ENCODE results near the gene LMBR1L.
"Not testable (repeated sequence)": the region's sequence is repeated elsewhere in the genome, so short reads cannot be mapped to it uniquely, and the experiment has no call there.

The LMBR1L gene

GRCh38 chr12:49091056-49091835, 19.4 kb downstream of the LMBR1L start:
- H3K4me3 ChIP-seq (ENCODE audit: low read depth, low read length) = peak overlapping the region; percentile 36
- DNase-seq (ENCODE audit: low read depth) = no peak

GRCh38 chr12:49089821-49090773, 20.6 kb downstream of the LMBR1L start:
- no peak for DNase-seq (ENCODE audit: low read depth)
- H3K4me3 ChIP-seq (ENCODE audit: low read depth, low read length) = peak overlapping the region; percentile 42

DNA sequence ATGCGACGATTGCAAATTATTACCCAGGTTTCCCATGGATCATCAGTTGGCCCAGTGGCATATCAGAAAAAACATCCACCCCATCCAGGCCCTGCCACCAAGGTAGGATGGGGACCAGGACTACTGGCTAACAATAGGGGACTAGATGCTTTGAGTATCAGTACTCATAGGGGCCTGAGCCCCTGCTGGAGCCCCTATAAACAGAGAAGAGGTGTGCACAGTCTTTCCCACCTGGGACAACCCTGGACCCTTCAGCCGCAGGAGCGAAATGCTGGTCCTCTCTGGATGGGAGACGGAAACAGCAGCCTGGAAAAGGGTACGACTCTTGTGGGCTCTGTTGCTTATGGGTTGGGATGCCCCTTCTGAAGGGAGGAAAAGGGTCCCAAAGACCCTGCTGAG, 21.7 kb downstream of the LMBR1L start:
- DNase-seq (ENCODE audit: low read depth) = no peak
- no peak overlapping the region for H3K4me3 ChIP-seq (ENCODE audit: low read depth, low read length)

DNA sequence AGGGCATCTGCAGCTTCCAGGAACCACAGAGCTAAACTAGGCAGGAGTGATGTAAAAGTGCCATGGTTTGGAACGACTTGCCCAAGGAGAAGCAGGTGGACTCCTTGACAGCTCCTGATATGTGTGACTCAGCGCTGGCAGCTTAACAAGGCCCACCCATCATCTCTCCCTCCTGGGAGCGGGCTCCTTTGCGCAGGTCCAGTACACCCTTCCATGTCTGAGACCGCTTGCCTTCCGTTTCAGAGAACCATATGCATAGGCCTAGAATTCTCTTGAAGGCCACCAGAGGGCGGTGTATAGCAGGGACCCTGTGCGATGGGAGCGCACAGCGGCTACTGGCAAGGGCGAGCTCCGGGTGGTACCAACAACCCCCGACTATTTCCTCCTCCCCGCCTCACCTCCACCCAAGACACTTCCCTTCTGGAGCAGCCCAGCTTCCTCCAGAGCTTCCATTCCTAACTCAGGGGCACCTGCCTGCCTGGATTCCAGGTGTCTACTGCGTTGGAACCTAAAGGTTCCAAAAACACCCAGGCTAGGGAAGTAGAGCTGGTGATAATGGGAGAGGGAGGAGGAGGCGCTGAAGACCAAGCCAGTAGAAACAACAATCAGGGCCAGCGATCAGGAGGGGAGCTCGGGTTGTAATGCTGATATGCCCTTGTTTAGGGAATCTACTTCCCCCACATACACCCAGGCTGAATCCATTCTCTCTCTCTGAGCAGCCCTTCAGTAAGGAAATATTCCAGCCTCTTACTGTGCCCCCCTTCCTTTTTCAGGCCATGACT, 22.3 kb downstream of the LMBR1L start:
- H3K4me3 ChIP-seq (ENCODE audit: low read depth, low read length) = no peak overlapping the region
- peak; percentile 72 for DNase-seq (ENCODE audit: low read depth)

- no peak for DNase-seq (ENCODE audit: low read depth)
- no peak overlapping the region for H3K4me3 ChIP-seq (ENCODE audit: low read depth, low read length)
These were observed 24.5 kb downstream of the LMBR1L start for GRCh38 chr12:49086116-49086515.

DNA sequence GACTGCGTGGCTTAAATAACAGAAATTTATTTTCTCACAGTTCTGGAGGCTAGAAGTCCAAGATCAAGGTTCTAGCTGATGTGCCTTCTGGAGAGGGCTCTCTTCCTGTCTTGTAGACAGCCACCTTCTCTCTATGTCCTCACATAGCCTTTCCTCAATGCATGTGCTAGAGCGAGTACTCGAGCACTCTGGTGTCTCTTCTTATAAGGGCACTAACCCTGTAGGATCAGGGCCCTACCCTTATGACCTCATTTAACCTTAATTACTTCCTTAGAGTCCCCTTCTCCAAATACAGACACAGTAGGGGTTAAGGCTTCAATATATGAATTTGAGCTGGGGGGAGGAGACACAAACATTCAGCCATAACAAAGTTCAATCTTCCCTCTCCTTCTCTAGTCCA, 26.2 kb downstream of the LMBR1L start:
- no peak for DNase-seq (ENCODE audit: low read depth)
- H3K4me3 ChIP-seq (ENCODE audit: low read depth, low read length) = no peak overlapping the region

GRCh38 chr12:49079793-49080192, 30.9 kb downstream of the LMBR1L start:
- peak; percentile 41 for DNase-seq (ENCODE audit: low read depth)
- H3K4me3 ChIP-seq (ENCODE audit: low read depth, low read length) = no peak overlapping the region

GRCh38 chr12:49070971-49071370, 39.7 kb downstream of the LMBR1L start:
- H3K4me3 ChIP-seq (ENCODE audit: low read depth, low read length) = no peak overlapping the region
- DNase-seq (ENCODE audit: low read depth) = no peak

DNA sequence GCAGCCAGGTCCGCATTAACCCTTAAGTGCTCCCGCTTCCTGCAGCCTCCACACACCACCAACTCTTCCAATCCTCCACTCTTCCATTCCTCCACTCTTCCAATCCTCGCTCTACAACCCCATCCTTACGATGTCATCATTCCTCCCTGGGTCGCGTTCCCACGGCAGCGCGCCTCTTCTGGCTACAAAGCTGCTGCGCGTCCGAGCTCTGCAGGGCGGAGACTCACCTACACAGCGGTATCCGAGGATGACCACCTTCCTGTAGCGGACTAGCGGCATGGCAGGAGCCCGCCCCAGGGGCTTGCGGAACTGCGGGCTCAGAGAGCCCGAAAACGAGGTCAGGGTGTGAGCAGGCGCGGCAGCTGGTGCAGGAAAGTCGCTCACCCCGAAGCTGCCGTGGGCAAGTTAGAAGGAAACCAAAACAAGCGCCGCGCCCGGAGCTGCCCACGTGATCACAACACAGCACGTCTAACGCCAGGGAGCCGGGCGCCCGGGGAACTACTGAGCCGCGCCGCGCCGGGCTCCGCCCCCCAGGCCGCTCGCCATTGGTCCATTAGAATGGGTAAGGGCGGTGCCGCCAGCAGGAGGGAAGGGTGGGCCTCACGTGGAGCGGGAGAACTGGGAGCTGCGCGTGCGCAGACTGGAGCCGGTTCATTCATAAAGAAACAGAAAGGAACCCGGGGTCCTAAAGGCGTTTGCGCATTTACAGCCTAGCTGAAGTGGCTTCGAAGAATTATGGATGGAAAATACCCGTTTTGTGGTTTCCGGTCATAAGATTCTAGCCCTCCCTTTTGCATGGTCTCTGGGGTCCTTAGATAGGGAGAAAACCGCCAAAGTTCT, 40.9 kb downstream of the LMBR1L start, which contains the start of gene RHEBL1:
TSS of gene RHEBL1 (minus strand) at position 473 of the 840 bp plus-strand sequence. CDS start at position 279, 194 bp downstream.
- H3K4me3 ChIP-seq (ENCODE audit: low read depth, low read length) = peak within 1 kb of the TSS; percentile 86
- peak; percentile 77 for DNase-seq (ENCODE audit: low read depth)

- no peak for DNase-seq (ENCODE audit: low read depth)
- H3K4me3 ChIP-seq (ENCODE audit: low read depth, low read length) = peak overlapping the region; percentile 86
These were observed 41.7 kb downstream of the LMBR1L start for GRCh38 chr12:49068879-49069506.

DNA sequence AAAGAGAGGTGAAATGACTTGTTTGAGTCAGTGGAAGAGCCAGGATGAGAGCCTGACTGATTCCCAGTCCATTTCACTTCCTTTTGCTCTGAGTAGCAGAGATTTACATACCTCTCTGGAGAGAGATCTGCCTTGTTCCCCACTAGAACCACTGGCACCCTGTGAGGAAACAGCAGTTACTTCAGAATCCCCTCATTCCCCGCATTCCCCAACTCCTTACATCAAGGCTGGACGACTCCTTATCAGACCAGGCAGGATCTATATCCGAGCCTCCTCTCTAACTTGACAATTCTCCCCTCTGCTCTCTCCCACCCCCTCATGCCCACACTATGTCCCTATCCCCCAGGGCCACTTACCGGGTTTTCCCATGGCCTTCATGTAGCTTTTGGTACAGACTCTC, 44.5 kb downstream of the LMBR1L start:
- no peak for DNase-seq (ENCODE audit: low read depth)
- H3K4me3 ChIP-seq (ENCODE audit: low read depth, low read length) = no peak overlapping the region

- no peak for DNase-seq (ENCODE audit: low read depth)
- no peak overlapping the region for H3K4me3 ChIP-seq (ENCODE audit: low read depth, low read length)
These were observed 45.9 kb downstream of the LMBR1L start for GRCh38 chr12:49064767-49065152.

DNA sequence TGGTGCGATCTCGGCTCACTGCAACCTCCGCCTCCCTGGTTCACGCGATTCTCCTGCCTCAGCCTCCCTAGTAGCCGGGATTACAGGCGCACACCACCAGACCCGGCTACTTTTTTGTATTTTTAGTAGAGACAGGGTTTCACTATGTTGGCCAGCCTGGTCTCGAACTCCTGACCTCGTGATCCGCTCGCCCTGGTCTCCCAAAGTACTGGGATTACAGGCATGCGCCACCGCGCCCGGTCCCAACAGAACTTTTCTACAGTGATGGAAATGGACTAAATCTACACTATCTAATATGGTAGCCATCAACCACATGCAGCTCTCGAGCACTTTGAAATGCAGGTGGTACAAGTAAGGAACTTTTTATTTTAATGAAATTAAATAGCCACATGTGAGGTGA, 48.7 kb downstream of the LMBR1L start:
- DNase-seq (ENCODE audit: low read depth); H3K4me3 ChIP-seq (ENCODE audit: low read depth, low read length): not testable (repeated sequence)

- peak overlapping the region; percentile 95 for H3K4me3 ChIP-seq (ENCODE audit: low read depth, low read length)
- no peak for DNase-seq (ENCODE audit: low read depth)
These were observed 49.4 kb downstream of the LMBR1L start for GRCh38 chr12:49061157-49061650.

- peak; percentile 92 for DNase-seq (ENCODE audit: low read depth)
- peak within 1 kb of the TSS; percentile 95 for H3K4me3 ChIP-seq (ENCODE audit: low read depth, low read length)
These were observed 50.1 kb downstream of the LMBR1L start, which contains the start of gene KMT2D for GRCh38 chr12:49060237-49061156. Gene KMT2D (minus strand): TSS chr12:49060794. CDS start chr12:49055324, 5,470 bp downstream.

GRCh38 chr12:49059299-49060171, 51.1 kb downstream of the LMBR1L start:
- no peak for DNase-seq (ENCODE audit: low read depth)
- peak overlapping the region; percentile 95 for H3K4me3 ChIP-seq (ENCODE audit: low read depth, low read length)
